OCI-LY7 (cell line): ENCODE data around the gene RPP25L.

ENCODE experiments used
- CTCF ChIP-seq: fragments of 200-600 bp; sonication (generic); conservative IDR thresholded peaks from 2 replicates; pipeline ENCODE4 v1.5.1; 2014; ENCODE audit warnings: mild to moderate bottlenecking, antibody characterized with exemption, low read length, moderate library complexity, mixed read lengths
- EZH2phosphoT487 ChIP-seq: fragments of 200-600 bp; sonication (generic); IDR thresholded peaks from 2 replicates; pipeline ENCODE4 v1.6.1; 2018; ENCODE audit warnings: low read depth, borderline replicate concordance, mild to moderate bottlenecking, mixed run types, antibody characterized with exemption, low read length, moderate library complexity, mixed read lengths

DNA sequence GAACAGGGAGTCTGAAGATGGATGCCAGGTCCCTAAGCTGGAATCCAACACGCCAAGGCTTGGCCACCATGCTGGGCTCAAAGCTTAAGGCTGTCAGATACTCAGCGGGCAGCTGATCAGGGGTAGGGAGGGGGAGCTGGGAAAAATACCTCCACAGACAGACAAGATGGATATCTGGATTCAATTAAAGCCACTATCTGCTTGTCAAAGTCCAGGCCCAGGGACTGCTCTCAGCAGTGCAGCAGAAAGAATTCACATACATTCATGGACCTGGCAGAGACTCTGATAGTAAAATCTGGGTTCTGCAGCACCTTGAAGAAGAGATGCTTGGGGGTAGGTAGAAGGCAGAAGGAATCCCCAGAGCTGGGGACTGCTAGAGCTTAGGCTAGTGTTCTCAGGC, 3.2 kb upstream of the RPP25L start:
- TF ChIP-seq CTCF (no peak), EZH2phosphoT487 (no peak)
